ENCODE measurements around the gene SOWAHD. TPM values are rescaled to one million over a fixed set of nuclear protein-coding genes. Genes with fewer than 3 reads are reported as not detected.
A peak's percentile ranks its signal among the peaks of the same experiment; 100 is the strongest.
"Not testable (repeated sequence)": the region's sequence is repeated elsewhere in the genome, so short reads cannot be mapped to it uniquely, and the experiment has no call there.

The SOWAHD gene
- polyA plus RNA-seq, 1 experiment: 0.25 TPM

GRCh38 chrX:119762718-119763117, 4.3 kb downstream of the SOWAHD start:
- H3K4me3 ChIP-seq (ENCODE audit: low read depth, low read length): no peak overlapping the region

GRCh38 chrX:119763181-119763580, 4.8 kb downstream of the SOWAHD start:
- peak; percentile 39 for DNase-seq (ENCODE audit: low read depth, low spot score)
- H3K4me3 ChIP-seq (ENCODE audit: low read depth, low read length): no peak overlapping the region
- ChIA-PET POLR2A (no interaction called here), CTCF (no interaction called here)
- H3K9me3 ChIP-seq (ENCODE audit: control insufficient read depth, insufficient read depth, low read length): no peaks in the 10 kb centered on the region
- TF ChIP-seq CTCF (IDR thresholded peaks at IDR 0.05; ENCODE audit: low read depth, low read length): no peak
- peaks cover 2% of the 10 kb centered on the region for H3K27me3 ChIP-seq (ENCODE audit: control insufficient read depth, insufficient read depth, low read length)
- H3K27ac ChIP-seq (ENCODE audit: low read depth, low read length): peak overlapping the region; percentile 61

More at GRCh38 chrX:119762718-119763117, 4.3 kb downstream of the SOWAHD start:
- peaks cover 2% of the 10 kb centered on the region for H3K27me3 ChIP-seq (ENCODE audit: control insufficient read depth, insufficient read depth, low read length)
- ChIA-PET POLR2A (no interaction called here), CTCF (no interaction called here)
- H3K27ac ChIP-seq (ENCODE audit: low read depth, low read length): peak overlapping the region; percentile 61
- no peak for TF ChIP-seq CTCF (IDR thresholded peaks at IDR 0.05; ENCODE audit: low read depth, low read length)
- no peaks in the 10 kb centered on the region for H3K9me3 ChIP-seq (ENCODE audit: control insufficient read depth, insufficient read depth, low read length)
- DNase-seq (ENCODE audit: low read depth, low spot score): no peak

- POLR2A ChIA-PET: no interaction called here
- Histone ChIP-seq H3K9me3 (ENCODE audit: control insufficient read depth, insufficient read depth, low read length) (no peaks in the 10 kb centered on the region), H3K4me3 (ENCODE audit: low read depth, low read length) (no peak overlapping the region), H3K27me3 (ENCODE audit: control insufficient read depth, insufficient read depth, low read length) (peaks cover 2% of the 10 kb centered on the region), H3K27ac (ENCODE audit: low read depth, low read length) (no peak overlapping the region)
- CTCF ChIA-PET: interaction anchor here (0.9 to 1.1 kb wide), 2 partner anchors 20 to 35 kb away, joined by 3 read pairs; no protein-coding TSS in a partner anchor
- DNase-seq (ENCODE audit: low read depth, low spot score): no peak
- TF ChIP-seq CTCF (IDR thresholded peaks at IDR 0.05; ENCODE audit: low read depth, low read length): no peak
Measured at GRCh38 chrX:119763836-119764387, 5.5 kb downstream of the SOWAHD start.

GRCh38 chrX:119768436-119768835, 10.0 kb downstream of the SOWAHD start:
- H3K4me3 ChIP-seq (ENCODE audit: low read depth, low read length); H3K27ac ChIP-seq (ENCODE audit: low read depth, low read length); POLR2A ChIA-PET; H3K27me3 ChIP-seq (ENCODE audit: control insufficient read depth, insufficient read depth, low read length); CTCF ChIA-PET; H3K9me3 ChIP-seq (ENCODE audit: control insufficient read depth, insufficient read depth, low read length); DNase-seq (ENCODE audit: low read depth, low spot score): not testable (repeated sequence)

GRCh38 chrX:119769388-119769787, 11.0 kb downstream of the SOWAHD start:
- H3K27ac ChIP-seq (ENCODE audit: low read depth, low read length); H3K9me3 ChIP-seq (ENCODE audit: control insufficient read depth, insufficient read depth, low read length); DNase-seq (ENCODE audit: low read depth, low spot score); POLR2A ChIA-PET; CTCF ChIA-PET; H3K4me3 ChIP-seq (ENCODE audit: low read depth, low read length); H3K27me3 ChIP-seq (ENCODE audit: control insufficient read depth, insufficient read depth, low read length): not testable (repeated sequence)

- Histone ChIP-seq H3K27ac (ENCODE audit: low read depth, low read length) (no peak overlapping the region), H3K4me3 (ENCODE audit: low read depth, low read length) (no peak overlapping the region), H3K9me3 (ENCODE audit: control insufficient read depth, insufficient read depth, low read length) (no peaks in the 10 kb centered on the region), H3K27me3 (ENCODE audit: control insufficient read depth, insufficient read depth, low read length) (no peaks in the 10 kb centered on the region)
- no peak for DNase-seq (ENCODE audit: low read depth, low spot score)
- POLR2A ChIA-PET: interaction anchor here (0.6 kb wide), 1 partner anchor 115 kb away, joined by 4 read pairs; no protein-coding TSS in a partner anchor
- CTCF ChIA-PET: interaction anchor here (0.7 kb wide), 1 partner anchor 266 kb away, joined by 3 read pairs; no protein-coding TSS in a partner anchor
- no peak for TF ChIP-seq CTCF (IDR thresholded peaks at IDR 0.05; ENCODE audit: low read depth, low read length)
Measured at GRCh38 chrX:119775517-119776238, 17.3 kb downstream of the SOWAHD start.
